Osteocyte (in vitro differentiated cells): ENCODE results near the gene HMGN1. TPM values are rescaled to one million over a fixed set of nuclear protein-coding genes. Genes with fewer than 3 reads are reported as not detected.

Experiments
- DNase-seq: peaks from one replicate; pipeline ENCODE4 v3.0.0; 2021; ENCODE audit warnings: mixed read lengths; ENCODE audit not compliant: unreplicated experiment; ENCODE audit errors: extremely low spot score
- H3K27ac Mint-ChIP-seq: one replicate; pipeline ENCODE4 v1.8.0; 2021; ENCODE audit warnings: mild to moderate bottlenecking, mixed read lengths; ENCODE audit not compliant: unreplicated experiment
- H3K27me3 Mint-ChIP-seq: one replicate; pipeline ENCODE4 v1.8.0; 2021; ENCODE audit warnings: mixed read lengths; ENCODE audit not compliant: unreplicated experiment
- H3K36me3 Mint-ChIP-seq: one replicate; pipeline ENCODE4 v1.8.0; 2021; ENCODE audit warnings: mixed read lengths; ENCODE audit not compliant: unreplicated experiment
- H3K4me1 Mint-ChIP-seq: one replicate; pipeline ENCODE4 v1.8.0; 2021; ENCODE audit warnings: mixed read lengths; ENCODE audit not compliant: unreplicated experiment
- H3K4me3 Mint-ChIP-seq: one replicate; pipeline ENCODE4 v1.8.0; 2021; ENCODE audit warnings: mild to moderate bottlenecking, moderate library complexity, mixed read lengths; ENCODE audit not compliant: unreplicated experiment
- H3K9me3 Mint-ChIP-seq: one replicate; pipeline ENCODE4 v1.8.0; 2021; ENCODE audit warnings: mixed read lengths; ENCODE audit not compliant: unreplicated experiment
- CTCF ChIP-seq: fragments of 200-600 bp; sonication (generic); IDR thresholded peaks from 2 replicates; pipeline ENCODE4 v1.5.0; 2021; ENCODE audit warnings: antibody characterized with exemption, mild to moderate bottlenecking, moderate library complexity
- total RNA-seq: library from RNA; stranded (reverse); gene quantifications from 2 replicates; pipeline ENCODE4 v1.2.1, GENCODE V29; 2021

The HMGN1 gene
- total RNA-seq, 1 donor from 2014 or later: 289 TPM

DNA sequence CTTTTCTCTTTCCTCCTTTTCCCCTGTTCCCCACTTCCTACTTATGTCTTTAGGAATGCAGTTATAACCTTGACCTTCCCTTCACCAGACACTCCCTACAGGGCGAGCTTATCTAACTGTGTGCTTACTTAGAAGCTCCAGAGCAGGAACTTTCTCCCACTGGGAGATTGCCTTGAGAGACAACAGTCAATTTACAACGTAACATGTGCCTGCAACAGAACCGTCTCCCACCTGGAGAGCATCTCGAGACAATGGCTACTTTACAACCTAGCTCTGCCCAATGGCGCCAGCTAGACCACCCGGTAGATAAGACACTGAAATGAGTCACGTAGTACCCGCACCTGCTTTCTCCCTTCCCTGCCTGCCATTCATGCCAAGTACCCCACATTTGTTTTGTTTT is 16.7 kb downstream of the HMGN1 start:
- Mint-ChIP-seq H3K4me3 (no peak overlapping the region), H3K36me3 (no peaks in the 10 kb centered on the region), H3K27ac (no peak overlapping the region), H3K27me3 (no peaks in the 10 kb centered on the region), H3K9me3 (no peaks in the 10 kb centered on the region), H3K4me1 (peaks cover 3% of the 10 kb centered on the region)
- DNase-seq: no peak
- TF ChIP-seq CTCF: no peak

DNA sequence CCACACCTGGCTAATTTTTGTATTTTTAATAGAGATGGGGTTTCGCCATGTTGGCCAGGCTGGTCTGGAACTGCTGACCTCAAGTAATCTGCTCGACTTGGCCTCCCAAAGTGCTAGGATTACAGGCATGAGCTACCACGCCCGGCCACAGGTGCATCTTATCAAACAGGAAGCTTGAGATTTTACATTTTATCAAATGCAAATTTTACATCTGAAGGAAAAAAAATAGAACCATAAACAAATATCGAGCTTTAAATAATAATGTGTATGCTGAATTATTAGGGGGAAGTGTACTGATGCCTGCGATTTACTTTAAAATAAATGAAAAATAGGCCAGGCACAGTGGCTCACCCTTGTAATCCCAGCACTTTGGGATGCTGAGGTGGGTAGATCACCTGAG is 18.9 kb downstream of the HMGN1 start:
- Mint-ChIP-seq H3K27me3 (no peaks in the 10 kb centered on the region), H3K27ac (no peak overlapping the region), H3K4me3 (no peak overlapping the region), H3K36me3 (no peaks in the 10 kb centered on the region), H3K4me1 (peaks cover 3% of the 10 kb centered on the region), H3K9me3 (no peaks in the 10 kb centered on the region)
- peak; percentile 21 for DNase-seq
- TF ChIP-seq CTCF: no peak

DNA sequence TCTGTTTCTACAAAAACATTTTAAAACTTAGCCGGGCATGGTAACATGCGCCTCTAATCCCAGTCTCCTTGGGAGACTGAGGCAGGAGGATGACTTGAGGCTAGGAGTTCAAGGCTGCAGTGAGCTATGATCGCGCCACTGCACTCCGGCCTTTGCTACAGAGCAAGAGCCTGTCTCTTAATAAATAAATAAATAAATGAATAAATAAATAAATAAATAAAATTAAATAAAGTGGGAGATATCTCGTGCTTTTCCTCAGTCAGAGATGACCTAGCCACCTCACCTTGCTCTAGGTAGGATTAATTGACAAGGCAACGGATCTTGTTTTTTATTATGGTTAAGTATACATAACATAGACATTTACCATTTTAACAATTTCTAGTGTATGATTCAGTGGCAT is 21.2 kb downstream of the HMGN1 start:
- DNase-seq: no peak
- H3K9me3 Mint-ChIP-seq: no peaks in the 10 kb centered on the region
- no peak overlapping the region for H3K27ac Mint-ChIP-seq
- no peak overlapping the region for H3K4me3 Mint-ChIP-seq
- H3K36me3 Mint-ChIP-seq: no peaks in the 10 kb centered on the region
- H3K27me3 Mint-ChIP-seq: no peaks in the 10 kb centered on the region
- peaks cover 3% of the 10 kb centered on the region for H3K4me1 Mint-ChIP-seq
- TF ChIP-seq CTCF: no peak

GRCh38 chr21:39326607-39327307 is 22.1 kb downstream of the HMGN1 start:
- Mint-ChIP-seq H3K9me3 (no peaks in the 10 kb centered on the region), H3K4me1 (peaks cover 1% of the 10 kb centered on the region), H3K36me3 (no peaks in the 10 kb centered on the region), H3K27me3 (no peaks in the 10 kb centered on the region), H3K27ac (no peak overlapping the region), H3K4me3 (no peak overlapping the region)
- no peak for TF ChIP-seq CTCF
- DNase-seq: peak; percentile 42

DNA sequence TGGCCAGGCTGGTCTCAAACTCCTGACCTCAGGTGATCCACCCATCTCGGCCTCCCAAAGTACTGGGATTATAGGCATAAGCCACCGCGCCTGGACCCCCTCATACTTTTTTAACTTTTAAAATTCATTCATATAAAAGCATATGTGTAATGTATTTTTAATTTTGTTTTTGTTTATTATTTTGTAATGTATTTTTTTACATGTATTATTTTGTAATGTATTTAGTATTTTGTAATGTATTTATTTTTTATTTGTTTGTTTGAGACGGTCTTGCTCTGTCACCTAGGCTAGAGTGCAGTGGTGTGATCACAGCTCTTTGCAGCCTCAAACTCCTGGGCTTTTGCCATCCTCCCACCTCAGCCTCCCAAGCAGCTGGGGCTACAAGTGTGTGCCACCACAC is 23.4 kb downstream of the HMGN1 start:
- peak; percentile 32 for DNase-seq
- TF ChIP-seq CTCF: no peak
- Mint-ChIP-seq H3K27me3 (no peaks in the 10 kb centered on the region), H3K9me3 (no peaks in the 10 kb centered on the region), H3K4me1 (peaks cover 6% of the 10 kb centered on the region), H3K27ac (no peak overlapping the region), H3K4me3 (no peak overlapping the region), H3K36me3 (no peaks in the 10 kb centered on the region)
